ENCODE measurements around the gene LYG2. TPM values are rescaled to one million over a fixed set of nuclear protein-coding genes. Genes with fewer than 3 reads are reported as not detected.

Gene LYG2
- total RNA-seq: not detected in 2 replicates

DNA sequence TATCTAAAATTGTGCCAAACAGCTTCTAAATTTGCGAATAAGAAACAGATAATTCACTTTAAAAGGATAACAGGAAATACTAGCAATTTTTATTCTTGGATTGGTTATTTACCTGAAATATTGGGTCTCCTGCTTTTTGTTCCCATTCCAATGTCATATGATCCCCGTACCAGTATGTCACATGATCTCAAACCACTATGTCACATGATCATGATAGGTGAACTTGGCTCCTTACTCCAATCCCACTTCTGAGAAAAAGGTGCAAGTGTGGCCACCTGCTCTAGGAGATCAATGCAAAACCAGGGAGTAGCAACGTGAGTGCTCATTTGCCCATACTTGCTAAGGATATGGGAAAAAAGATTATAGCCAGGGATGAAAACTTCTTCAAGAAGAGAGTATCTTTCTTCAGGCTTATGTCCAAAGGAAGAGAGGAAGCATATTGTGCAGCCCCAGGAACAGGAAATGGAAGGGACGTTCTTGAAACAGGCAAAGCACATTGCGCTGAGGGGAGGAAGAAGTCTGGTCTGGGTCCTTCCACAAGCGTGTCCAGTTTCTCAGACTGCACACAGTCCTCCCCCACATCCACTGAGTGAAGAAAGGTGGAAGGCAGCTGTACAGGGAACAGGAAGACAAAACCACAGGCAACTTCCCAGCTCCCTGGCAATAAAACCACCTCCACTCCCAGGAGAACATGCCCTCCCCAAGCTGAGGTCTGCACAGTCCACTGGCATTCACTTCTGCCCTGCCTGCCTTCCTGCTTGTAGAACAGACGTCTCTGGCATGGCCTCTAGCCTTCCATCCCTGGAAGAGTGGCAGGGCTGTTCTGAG lies at the start of gene LYG2:
Gene LYG2 (minus strand): TSS at position 176 of the 828 bp plus-strand sequence. CDS start 1,406 bp downstream, outside the sequence.

GRCh38 chr2:99301097-99301496 lies 45.6 kb upstream of the LYG2 start, which contains the start of gene LYG1:
Gene LYG1 (minus strand): TSS chr2:99301197. CDS start chr2:99295670, 5,527 bp downstream.

Other genes starting within 250 kb of the LYG2 start
- gene C2orf15, start 114.0 kb downstream of the LYG2 start, total RNA-seq: 1.7 TPM in 1 of 2 replicates, not detected in the other
- gene TSGA10, start 100.7 kb downstream of the LYG2 start, total RNA-seq: 2.8 and 3.6 TPM in 2 replicates
- gene LIPT1, start 100.7 kb downstream of the LYG2 start, total RNA-seq: 2.4 and 3.6 TPM in 2 replicates
- gene MITD1, start 74.6 kb downstream of the LYG2 start, total RNA-seq: 13.2 and 24.6 TPM in 2 replicates
- 34.5 and 37.1 TPM in 2 replicates for gene MRPL30, start 74.5 kb downstream of the LYG2 start, total RNA-seq
- not detected in 2 replicates for gene LYG1, start 45.5 kb upstream of the LYG2 start, total RNA-seq
- 70.8 and 94.2 TPM in 2 replicates for gene TXNDC9, start 80.7 kb upstream of the LYG2 start, total RNA-seq
- 22.8 and 32.0 TPM in 2 replicates for gene EIF5B, start 81.7 kb upstream of the LYG2 start, total RNA-seq
- gene REV1, start 234.4 kb upstream of the LYG2 start, total RNA-seq: 28.0 and 32.8 TPM in 2 replicates

Data from tracheal epithelial cell (primary cell).